Measurements from ENCODE around the gene DPYD.

Gene DPYD

GRCh38 chr1:97119260-97120158 is 801.3 kb downstream of the DPYD start:
- no peak for DNase-seq (ENCODE audit: low spot score)

GRCh38 chr1:97114842-97115241 is 806.0 kb downstream of the DPYD start:
- no peak for TF ChIP-seq CTCF (IDR thresholded peaks at IDR 0.05; ENCODE audit: extremely low read depth, insufficient read depth, missing control alignments)
- no peak for DNase-seq (ENCODE audit: low spot score)
- in situ Hi-C loops (cut with MboI; ENCODE audit: low pct_unique_long_range_greater_than_20kb, low sequenced_read_pairs, unreplicated experiment): no loop called here

More at GRCh38 chr1:97119260-97120158, 801.3 kb downstream of the DPYD start:
- in situ Hi-C loops (cut with MboI; ENCODE audit: low pct_unique_long_range_greater_than_20kb, low sequenced_read_pairs, unreplicated experiment): no loop called here
- no peak for TF ChIP-seq CTCF (IDR thresholded peaks at IDR 0.05; ENCODE audit: extremely low read depth, insufficient read depth, missing control alignments)

- in situ Hi-C loops (cut with MboI; ENCODE audit: low pct_unique_long_range_greater_than_20kb, low sequenced_read_pairs, unreplicated experiment): no loop called here
- no peak for DNase-seq (ENCODE audit: low spot score)
- TF ChIP-seq CTCF (IDR thresholded peaks at IDR 0.05; ENCODE audit: extremely low read depth, insufficient read depth, missing control alignments): no peak
Observed at GRCh38 chr1:97112442-97112841, 808.4 kb downstream of the DPYD start.

- no peak for TF ChIP-seq CTCF (IDR thresholded peaks at IDR 0.05; ENCODE audit: extremely low read depth, insufficient read depth, missing control alignments)
- no peak for DNase-seq (ENCODE audit: low spot score)
- in situ Hi-C loops (cut with MboI; ENCODE audit: low pct_unique_long_range_greater_than_20kb, low sequenced_read_pairs, unreplicated experiment): no loop called here
Observed at GRCh38 chr1:97108179-97108578, 812.7 kb downstream of the DPYD start.

GRCh38 chr1:97105531-97105930 is 815.3 kb downstream of the DPYD start:
- TF ChIP-seq CTCF (IDR thresholded peaks at IDR 0.05; ENCODE audit: extremely low read depth, insufficient read depth, missing control alignments): no peak
- DNase-seq (ENCODE audit: low spot score): no peak
- in situ Hi-C loops (cut with MboI; ENCODE audit: low pct_unique_long_range_greater_than_20kb, low sequenced_read_pairs, unreplicated experiment): no loop called here

- in situ Hi-C loops (cut with MboI; ENCODE audit: low pct_unique_long_range_greater_than_20kb, low sequenced_read_pairs, unreplicated experiment): no loop called here
- DNase-seq (ENCODE audit: low spot score): no peak
- no peak for TF ChIP-seq CTCF (IDR thresholded peaks at IDR 0.05; ENCODE audit: extremely low read depth, insufficient read depth, missing control alignments)
Observed at GRCh38 chr1:97101509-97101908, 819.3 kb downstream of the DPYD start.

Data from GM13977 (cell line).